H4 (cell line): Measurements from ENCODE around the gene CD19. TPM values are rescaled to one million over a fixed set of nuclear protein-coding genes. Genes with fewer than 3 reads are reported as not detected.
"Not testable (repeated sequence)": the region's sequence is repeated elsewhere in the genome, so short reads cannot be mapped to it uniquely, and the experiment has no call there.

Experiments
- DNase-seq: peaks from one replicate; pipeline ENCODE4 v3.0.0-alpha.2; 2015; ENCODE audit warnings: low spot score
- total RNA-seq: library from RNA; depleted of rRNA; stranded (reverse); fragments of >200 nt; shearing (Covaris generic); gene quantifications from 2 replicates; pipeline ENCODE4 v1.2.3, GENCODE V29; 2014; rRNA removed

CD19 gene
- not detected in 2 replicates for total RNA-seq

GRCh38 chr16:28931801-28932225 is at the start of gene CD19:
Gene CD19, plus strand, starts transcription at chr16:28931971. Its CDS starts 30 bp downstream, at chr16:28932001.
- no peak for DNase-seq

- no peak for DNase-seq
Measured at GRCh38 chr16:28882551-28883160, 49.1 kb upstream of the CD19 start.

GRCh38 chr16:28883221-28883996 is 48.4 kb upstream of the CD19 start:
- DNase-seq = no peak

- DNase-seq = no peak
Measured at GRCh38 chr16:28884045-28884444, 47.7 kb upstream of the CD19 start.

GRCh38 chr16:28886945-28887344 is 44.8 kb upstream of the CD19 start:
- DNase-seq = no peak

GRCh38 chr16:28890355-28890754 is 41.4 kb upstream of the CD19 start:
- not testable (repeated sequence) for DNase-seq

- no peak for DNase-seq
Measured at GRCh38 chr16:28891964-28892890, 39.5 kb upstream of the CD19 start.

GRCh38 chr16:28893291-28893690 is 38.5 kb upstream of the CD19 start:
- DNase-seq = no peak

- DNase-seq = no peak
Measured at GRCh38 chr16:28895609-28896008, 36.2 kb upstream of the CD19 start.

GRCh38 chr16:28897826-28898225 is 33.9 kb upstream of the CD19 start:
- no peak for DNase-seq

- DNase-seq = no peak
Measured at GRCh38 chr16:28898266-28898665, 33.5 kb upstream of the CD19 start.

- no peak for DNase-seq
Measured at GRCh38 chr16:28898942-28899341, 32.8 kb upstream of the CD19 start.

GRCh38 chr16:28899882-28900590 is 31.7 kb upstream of the CD19 start:
- DNase-seq = no peak

- DNase-seq = no peak
Measured at GRCh38 chr16:28900601-28901000, 31.2 kb upstream of the CD19 start.

- DNase-seq = no peak
Measured at GRCh38 chr16:28901862-28902261, 29.9 kb upstream of the CD19 start.

GRCh38 chr16:28902909-28903308 is 28.9 kb upstream of the CD19 start:
- DNase-seq = no peak

GRCh38 chr16:28903344-28904042 is 28.3 kb upstream of the CD19 start:
- no peak for DNase-seq

GRCh38 chr16:28904363-28904762 is 27.4 kb upstream of the CD19 start:
- no peak for DNase-seq

GRCh38 chr16:28904828-28905227 is 26.9 kb upstream of the CD19 start:
- DNase-seq = no peak

GRCh38 chr16:28905229-28905754 is 26.5 kb upstream of the CD19 start:
- DNase-seq = no peak
